HEK293T (cell line): ENCODE results near the gene TOMM70.

Experiments used
- ARNT ChIP-seq: fragments of 450-650 bp; IDR thresholded peaks from 2 replicates; pipeline ENCODE4 v1.6.1; 2017; ENCODE audit warnings: mild to moderate bottlenecking
- BHLHE40 ChIP-seq: fragments of 450-650 bp; IDR thresholded peaks from 2 replicates; pipeline ENCODE4 v1.6.1; 2016; ENCODE audit warnings: mild to moderate bottlenecking, moderate library complexity, borderline replicate concordance
- CTBP1 ChIP-seq: fragments of 450-650 bp; IDR thresholded peaks from 2 replicates; pipeline ENCODE4 v1.6.1; 2016; ENCODE audit warnings: borderline replicate concordance
- ELF4 ChIP-seq: fragments of 450-650 bp; IDR thresholded peaks from 2 replicates; pipeline ENCODE4 v1.6.1; 2017; ENCODE audit warnings: antibody characterized with exemption
- FOXK2 ChIP-seq: fragments of 450-650 bp; IDR thresholded peaks from 2 replicates; pipeline ENCODE4 v1.6.1; 2016; ENCODE audit warnings: mild to moderate bottlenecking
- FOXM1 ChIP-seq: fragments of 450-650 bp; IDR thresholded peaks from 2 replicates; pipeline ENCODE4 v1.6.1; 2017; ENCODE audit warnings: mild to moderate bottlenecking, borderline replicate concordance
- L3MBTL2 ChIP-seq: fragments of 450-650 bp; conservative IDR thresholded peaks from 2 replicates; pipeline ENCODE4 v1.6.1; 2016; ENCODE audit warnings: mild to moderate bottlenecking
- LEF1 ChIP-seq: fragments of 450-650 bp; IDR thresholded peaks from 2 replicates; pipeline ENCODE4 v1.6.1; 2017; ENCODE audit warnings: mild to moderate bottlenecking, borderline replicate concordance
- SP1 ChIP-seq: fragments of 450-650 bp; IDR thresholded peaks from 2 replicates; pipeline ENCODE4 v1.6.1; 2017
- SUZ12 ChIP-seq: fragments of 450-650 bp; IDR thresholded peaks from 2 replicates; pipeline ENCODE4 v1.6.1; 2016; ENCODE audit warnings: mild to moderate bottlenecking
- TARDBP ChIP-seq: fragments of 450-650 bp; IDR thresholded peaks from 2 replicates; pipeline ENCODE4 v1.6.1; 2016
- ZNF384 ChIP-seq: fragments of 450-650 bp; IDR thresholded peaks from 2 replicates; pipeline ENCODE4 v1.6.1; 2016
- TF ChIP-seq, protein P1 (sequence below): fragments of 450-650 bp; IDR thresholded peaks from 2 replicates; pipeline ENCODE4 v1.6.1; 2016

DNA sequence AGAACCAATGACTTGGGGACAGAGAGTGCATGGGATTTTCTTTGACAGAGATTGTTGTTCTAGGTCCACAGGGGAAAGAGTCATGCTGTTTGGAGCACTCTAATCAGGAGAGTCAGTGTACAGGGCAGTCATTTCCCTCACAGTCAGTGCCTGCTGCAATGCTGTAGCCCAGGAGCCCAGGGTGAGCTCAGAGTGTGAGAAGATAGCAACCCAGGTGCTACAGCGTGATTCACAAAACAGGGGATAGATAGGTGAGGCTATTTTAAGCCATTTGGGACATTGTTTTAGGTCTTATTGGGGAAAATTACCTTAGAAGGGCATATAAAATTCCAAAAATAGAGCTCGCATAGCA, 37.7 kb upstream of the TOMM70 start:
- TF ChIP-seq FOXM1 (no peak), L3MBTL2 (no peak), BHLHE40 (no peak), SP1 (no peak), ZNF384 (no peak), FOXK2 (no peak), LEF1 (no peak), SUZ12 (no peak), CTBP1 (no peak), TARDBP (no peak), ARNT (no peak), ELF4 (no peak)
- TF ChIP-seq, protein P1, sequence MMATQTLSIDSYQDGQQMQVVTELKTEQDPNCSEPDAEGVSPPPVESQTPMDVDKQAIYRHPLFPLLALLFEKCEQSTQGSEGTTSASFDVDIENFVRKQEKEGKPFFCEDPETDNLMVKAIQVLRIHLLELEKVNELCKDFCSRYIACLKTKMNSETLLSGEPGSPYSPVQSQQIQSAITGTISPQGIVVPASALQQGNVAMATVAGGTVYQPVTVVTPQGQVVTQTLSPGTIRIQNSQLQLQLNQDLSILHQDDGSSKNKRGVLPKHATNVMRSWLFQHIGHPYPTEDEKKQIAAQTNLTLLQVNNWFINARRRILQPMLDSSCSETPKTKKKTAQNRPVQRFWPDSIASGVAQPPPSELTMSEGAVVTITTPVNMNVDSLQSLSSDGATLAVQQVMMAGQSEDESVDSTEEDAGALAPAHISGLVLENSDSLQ, result no peak
